ENCODE results near the gene MEPCE.

- TF ChIP-seq CTCF (IDR thresholded peaks at IDR 0.05) (no peak), POLR2A (IDR thresholded peaks at IDR 0.05; ENCODE audit: low read depth) (no peak)
These were observed 36.3 kb upstream of the MEPCE start for GRCh38 chr7:100393233-100393905.
